ENCODE results near the gene ABHD6.

DNA sequence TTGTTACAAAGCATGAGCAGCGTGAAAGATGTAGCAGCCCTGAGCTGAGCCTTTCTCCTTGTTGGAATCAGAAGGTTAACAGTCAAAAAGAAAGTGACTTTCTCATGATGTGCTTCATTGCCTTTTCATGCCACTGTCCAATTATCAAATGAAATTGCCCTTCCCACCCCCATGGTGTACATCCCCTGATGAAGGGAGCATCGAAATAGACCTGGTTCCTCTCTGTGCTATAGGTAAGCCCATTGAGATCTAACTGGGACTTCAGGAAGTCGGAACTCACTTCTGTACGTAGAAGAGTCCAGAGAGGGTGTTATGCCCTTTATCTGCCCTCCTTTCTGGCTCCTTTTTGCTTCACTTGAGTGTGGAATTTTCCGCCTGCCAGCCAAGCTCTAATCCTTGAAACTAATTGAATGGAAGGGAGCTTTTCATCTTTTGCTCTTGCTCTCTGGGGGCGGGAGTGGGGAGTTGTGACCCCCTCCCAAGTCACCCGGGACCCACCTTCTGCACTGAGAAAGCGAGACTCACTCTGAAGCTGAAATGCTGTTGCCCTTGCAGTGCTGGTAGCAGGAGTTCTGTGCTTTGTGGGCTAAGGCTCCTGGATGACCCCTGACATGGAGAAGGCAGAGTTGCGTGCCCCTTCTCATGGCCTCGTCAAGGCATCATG is 20.9 kb downstream of the ABHD6 start:
- TF ChIP-seq, protein P1, sequence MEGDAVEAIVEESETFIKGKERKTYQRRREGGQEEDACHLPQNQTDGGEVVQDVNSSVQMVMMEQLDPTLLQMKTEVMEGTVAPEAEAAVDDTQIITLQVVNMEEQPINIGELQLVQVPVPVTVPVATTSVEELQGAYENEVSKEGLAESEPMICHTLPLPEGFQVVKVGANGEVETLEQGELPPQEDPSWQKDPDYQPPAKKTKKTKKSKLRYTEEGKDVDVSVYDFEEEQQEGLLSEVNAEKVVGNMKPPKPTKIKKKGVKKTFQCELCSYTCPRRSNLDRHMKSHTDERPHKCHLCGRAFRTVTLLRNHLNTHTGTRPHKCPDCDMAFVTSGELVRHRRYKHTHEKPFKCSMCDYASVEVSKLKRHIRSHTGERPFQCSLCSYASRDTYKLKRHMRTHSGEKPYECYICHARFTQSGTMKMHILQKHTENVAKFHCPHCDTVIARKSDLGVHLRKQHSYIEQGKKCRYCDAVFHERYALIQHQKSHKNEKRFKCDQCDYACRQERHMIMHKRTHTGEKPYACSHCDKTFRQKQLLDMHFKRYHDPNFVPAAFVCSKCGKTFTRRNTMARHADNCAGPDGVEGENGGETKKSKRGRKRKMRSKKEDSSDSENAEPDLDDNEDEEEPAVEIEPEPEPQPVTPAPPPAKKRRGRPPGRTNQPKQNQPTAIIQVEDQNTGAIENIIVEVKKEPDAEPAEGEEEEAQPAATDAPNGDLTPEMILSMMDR (IDR thresholded peaks at IDR 0.05; ENCODE audit: poor library complexity, severe bottlenecking) = no peak
- TF ChIP-seq POLR2AphosphoS5 (IDR thresholded peaks at IDR 0.05) (no peak), MXI1 (conservative IDR thresholded peaks at IDR 0.05; ENCODE audit: poor library complexity, severe bottlenecking) (no peak), EP300 (conservative IDR thresholded peaks at IDR 0.05; ENCODE audit: poor library complexity, severe bottlenecking) (no peak), EZH2 (IDR thresholded peaks at IDR 0.05; ENCODE audit: borderline replicate concordance, insufficient read depth, low read length, poor library complexity, severe bottlenecking) (no peak)

Data from neural cell (in vitro differentiated cells).